PC-3 (cell line): ENCODE measurements around the gene EIF4G3. TPM values are rescaled to one million over a fixed set of nuclear protein-coding genes. Genes with fewer than 3 reads are reported as not detected.
"Not testable (repeated sequence)": the region's sequence is repeated elsewhere in the genome, so short reads cannot be mapped to it uniquely, and the experiment has no call there.

Source experiments
- ATAC-seq: fragments of 200-7000 bp; cut with Tn5 transposase; 2 replicates; pipeline ENCODE4 v1.9.1; 2020; ENCODE audit warnings: mild to moderate bottlenecking, moderate library complexity
- BruUV-seq: library from RNA; stranded (reverse); fragments of 400-500 nt; replicated peaks from 2 replicates; lab custom pipeline; 2021; lab: Mats Ljungman, UMichigan
- CTCF ChIA-PET: fragments of 300-600 bp; sonication (Branson Sonifier 250); formaldehyde crosslinking; loops from one replicate; lab custom pipeline; 2022; ENCODE audit warnings: antibody characterized with exemption; lab: Charles Lee
- POLR2A ChIA-PET: fragments of 300-600 bp; sonication (Branson Sonifier 250); formaldehyde crosslinking; loops from one replicate; lab custom pipeline; 2022; ENCODE audit warnings: antibody characterized with exemption; ENCODE audit not compliant: unreplicated experiment; lab: Charles Lee
- DNase-seq: peaks from one replicate; pipeline ENCODE4 v3.0.0-alpha.2; 2015
- H2AFZ ChIP-seq: fragments of 300-600 bp; sonication (generic); 2 replicates; pipeline ENCODE4 v1.6.0; 2016; ENCODE audit warnings: antibody characterized with exemption, low read length
- H3F3A ChIP-seq: fragments of 300-600 bp; sonication (generic); one replicate; pipeline ENCODE4 v1.6.0; 2017; ENCODE audit warnings: antibody characterized with exemption, low read length, control low read depth, mild to moderate bottlenecking; ENCODE audit not compliant: unreplicated experiment
- H3K27ac ChIP-seq: fragments of 300-600 bp; sonication (generic); 2 replicates; pipeline ENCODE4 v1.5.1; 2016; ENCODE audit warnings: mild to moderate bottlenecking, low read length
- H3K27me3 ChIP-seq: fragments of 300-600 bp; sonication (generic); 2 replicates; pipeline ENCODE4 v1.6.1; 2016; ENCODE audit warnings: low read length, mixed read lengths
- H3K36me3 ChIP-seq: fragments of 300-600 bp; sonication (generic); 2 replicates; pipeline ENCODE4 v1.6.1; 2016; ENCODE audit warnings: low read depth, mixed run types, low read length, mixed read lengths
- H3K4me1 ChIP-seq: fragments of 300-600 bp; sonication (generic); 2 replicates; pipeline ENCODE4 v1.5.1; 2016; ENCODE audit warnings: low read length; ENCODE audit not compliant: insufficient read depth
- H3K4me2 ChIP-seq: fragments of 300-600 bp; sonication (generic); 2 replicates; pipeline ENCODE4 v1.6.0; 2016; ENCODE audit warnings: low read length
- H3K4me3 ChIP-seq: fragments of 300-600 bp; sonication (generic); 2 replicates; pipeline ENCODE4 v1.5.1; 2016; ENCODE audit warnings: mild to moderate bottlenecking, low read length, mixed read lengths
- H3K79me2 ChIP-seq: fragments of 300-600 bp; sonication (generic); 2 replicates; pipeline ENCODE4 v1.6.1; 2017; ENCODE audit warnings: low read length, mixed read lengths
- H3K9ac ChIP-seq: fragments of 300-600 bp; sonication (generic); 2 replicates; pipeline ENCODE4 v1.6.0; 2016; ENCODE audit warnings: mild to moderate bottlenecking, low read length
- H3K9me2 ChIP-seq: fragments of 300-600 bp; sonication (generic); replicated peaks from 2 replicates; pipeline ENCODE4 v1.6.1; 2016; ENCODE audit warnings: mixed run types, low read length, mixed read lengths
- H3K9me3 ChIP-seq: fragments of 300-600 bp; sonication (generic); 2 replicates; pipeline ENCODE4 v1.6.1; 2016; ENCODE audit warnings: low read length, mixed read lengths
- H4K20me1 ChIP-seq: fragments of 300-600 bp; sonication (generic); 2 replicates; pipeline ENCODE4 v1.6.1; 2016; ENCODE audit warnings: low read length, mixed read lengths
- EZH2 ChIP-seq: fragments of 300-600 bp; sonication (generic); IDR thresholded peaks from one replicate; pipeline ENCODE4 v1.6.1; 2017; ENCODE audit warnings: antibody characterized with exemption, mild to moderate bottlenecking, low read length; ENCODE audit not compliant: unreplicated experiment
- EZH2phosphoT487 ChIP-seq: fragments of 300-600 bp; sonication (generic); IDR thresholded peaks from 2 replicates; pipeline ENCODE4 v1.6.1; 2018; ENCODE audit warnings: mild to moderate bottlenecking, antibody characterized with exemption, low read length, borderline replicate concordance
- intact Hi-C: fragments of 100-400 bp; cut with micrococcal nuclease; formaldehyde crosslinking; loops from 2 replicates; pipeline ENCODE4 v1.9.0; 2023
- total RNA-seq: library from RNA; depleted of rRNA; stranded (reverse); fragments of >200 nt; gene quantifications from 2 replicates; pipeline ENCODE4 v1.2.3, GENCODE V29; 2014
- TF ChIP-seq, protein P1 (sequence below): fragments of 300-600 bp; sonication (generic); conservative IDR thresholded peaks from 2 replicates; pipeline ENCODE4 v1.5.1; 2017; ENCODE audit warnings: antibody characterized with exemption, low read depth, mild to moderate bottlenecking, low read length

Gene EIF4G3
- total RNA-seq, 1 experiment from 2014 or later = 16.9 TPM

DNA sequence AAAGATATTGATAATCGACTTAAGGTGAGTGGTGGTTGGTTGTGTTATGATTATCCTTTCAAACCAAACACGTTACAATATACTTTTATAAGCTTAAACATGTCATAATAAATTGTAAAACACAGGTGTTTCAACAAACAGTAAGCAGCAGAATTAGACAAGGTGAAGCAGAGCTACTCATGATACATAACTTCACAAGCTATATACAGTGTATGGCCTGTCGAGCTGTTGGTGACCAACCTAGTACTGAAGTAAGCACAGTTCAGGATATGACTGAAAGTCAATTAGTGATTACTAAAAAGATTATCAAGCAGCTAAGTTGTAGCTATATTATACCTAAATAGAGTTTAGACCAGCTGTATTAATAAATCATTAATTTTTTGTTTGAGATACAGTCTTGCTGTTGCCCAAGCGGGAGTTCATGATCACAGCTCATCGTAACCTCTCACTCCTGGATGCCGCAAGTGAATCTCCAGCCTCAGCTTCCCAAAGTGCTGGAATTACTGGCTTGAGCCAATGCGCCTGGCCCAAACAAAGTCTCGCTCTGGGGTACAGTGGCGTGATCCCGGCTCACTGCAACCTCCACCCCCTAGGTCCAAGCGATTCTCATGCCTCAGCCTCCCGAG, 148.1 kb downstream of the EIF4G3 start:
- TF ChIP-seq, protein P1, sequence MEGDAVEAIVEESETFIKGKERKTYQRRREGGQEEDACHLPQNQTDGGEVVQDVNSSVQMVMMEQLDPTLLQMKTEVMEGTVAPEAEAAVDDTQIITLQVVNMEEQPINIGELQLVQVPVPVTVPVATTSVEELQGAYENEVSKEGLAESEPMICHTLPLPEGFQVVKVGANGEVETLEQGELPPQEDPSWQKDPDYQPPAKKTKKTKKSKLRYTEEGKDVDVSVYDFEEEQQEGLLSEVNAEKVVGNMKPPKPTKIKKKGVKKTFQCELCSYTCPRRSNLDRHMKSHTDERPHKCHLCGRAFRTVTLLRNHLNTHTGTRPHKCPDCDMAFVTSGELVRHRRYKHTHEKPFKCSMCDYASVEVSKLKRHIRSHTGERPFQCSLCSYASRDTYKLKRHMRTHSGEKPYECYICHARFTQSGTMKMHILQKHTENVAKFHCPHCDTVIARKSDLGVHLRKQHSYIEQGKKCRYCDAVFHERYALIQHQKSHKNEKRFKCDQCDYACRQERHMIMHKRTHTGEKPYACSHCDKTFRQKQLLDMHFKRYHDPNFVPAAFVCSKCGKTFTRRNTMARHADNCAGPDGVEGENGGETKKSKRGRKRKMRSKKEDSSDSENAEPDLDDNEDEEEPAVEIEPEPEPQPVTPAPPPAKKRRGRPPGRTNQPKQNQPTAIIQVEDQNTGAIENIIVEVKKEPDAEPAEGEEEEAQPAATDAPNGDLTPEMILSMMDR = no peak
- TF ChIP-seq EZH2 (no peak), EZH2phosphoT487 (no peak)
- ChIA-PET POLR2A (interaction anchor here (0.5 kb wide), 1 partner anchor 185 kb away, joined by 30 read pairs; no protein-coding TSS in a partner anchor), CTCF (no interaction called here)
- 0 out of 2 replicates have a peak, but pooled peaks cover 6% of the 10 kb centered on the region for H3K79me2 ChIP-seq
- H3F3A ChIP-seq = no peaks in the 10 kb centered on the region
- DNase-seq = no peak
- ATAC-seq = no peak
- H3K4me3 ChIP-seq = no peak overlapping the region
- H3K27me3 ChIP-seq = no peaks in the 10 kb centered on the region
- no peak overlapping the region for H3K9ac ChIP-seq
- intact Hi-C loops = no loop called here
- no peak overlapping the region for H3K27ac ChIP-seq
- no peak overlapping the region for H3K4me2 ChIP-seq
- no peak overlapping the region for H2AFZ ChIP-seq
- H3K9me3 ChIP-seq = no peaks in the 10 kb centered on the region
- no TSS peak for BruUV-seq
- H3K4me1 ChIP-seq = no peaks in the 10 kb centered on the region
- H3K36me3 ChIP-seq = no peaks in the 10 kb centered on the region
- no peaks in the 10 kb centered on the region for H3K9me2 ChIP-seq
- H4K20me1 ChIP-seq = no peaks in the 10 kb centered on the region

DNA sequence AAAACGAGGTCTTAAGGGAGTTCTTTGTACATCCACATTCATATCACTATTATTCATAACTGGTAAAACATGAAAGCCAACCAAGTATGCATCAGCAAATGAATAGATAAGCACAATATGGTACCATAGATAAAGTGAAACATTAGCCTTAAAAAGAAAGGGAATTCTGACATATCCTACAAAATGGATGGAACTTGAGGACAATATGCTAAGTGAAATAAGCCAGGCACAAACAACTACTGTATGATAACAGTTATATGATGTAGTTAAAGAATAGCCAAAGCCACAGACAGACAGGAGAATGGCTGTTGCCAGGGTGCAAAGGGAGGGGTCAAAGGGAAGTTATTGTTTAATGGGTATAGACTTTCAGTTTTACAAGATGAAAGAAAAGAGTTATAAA, 148.9 kb downstream of the EIF4G3 start:
- CTCF ChIA-PET = no interaction called here
- no peak overlapping the region for H3K9ac ChIP-seq
- POLR2A ChIA-PET = no interaction called here
- H4K20me1 ChIP-seq = no peaks in the 10 kb centered on the region
- BruUV-seq = no TSS peak
- 0 out of 2 replicates have a peak, but pooled peaks cover 6% of the 10 kb centered on the region for H3K79me2 ChIP-seq
- H3K36me3 ChIP-seq = no peaks in the 10 kb centered on the region
- peaks cover 2% of the 10 kb centered on the region for H3F3A ChIP-seq
- TF ChIP-seq, protein P1 = no peak
- no peak for TF ChIP-seq EZH2phosphoT487
- TF ChIP-seq EZH2 = no peak
- no peak overlapping the region for H3K27ac ChIP-seq
- H2AFZ ChIP-seq = no peak overlapping the region
- H3K4me2 ChIP-seq = no peak overlapping the region
- intact Hi-C loops = no loop called here
- H3K27me3 ChIP-seq = no peaks in the 10 kb centered on the region
- no peaks in the 10 kb centered on the region for H3K9me3 ChIP-seq
- H3K4me1 ChIP-seq = peaks cover 2% of the 10 kb centered on the region
- H3K9me2 ChIP-seq = no peaks in the 10 kb centered on the region
- no peak for DNase-seq
- no peak overlapping the region for H3K4me3 ChIP-seq
- ATAC-seq = no peak

DNA sequence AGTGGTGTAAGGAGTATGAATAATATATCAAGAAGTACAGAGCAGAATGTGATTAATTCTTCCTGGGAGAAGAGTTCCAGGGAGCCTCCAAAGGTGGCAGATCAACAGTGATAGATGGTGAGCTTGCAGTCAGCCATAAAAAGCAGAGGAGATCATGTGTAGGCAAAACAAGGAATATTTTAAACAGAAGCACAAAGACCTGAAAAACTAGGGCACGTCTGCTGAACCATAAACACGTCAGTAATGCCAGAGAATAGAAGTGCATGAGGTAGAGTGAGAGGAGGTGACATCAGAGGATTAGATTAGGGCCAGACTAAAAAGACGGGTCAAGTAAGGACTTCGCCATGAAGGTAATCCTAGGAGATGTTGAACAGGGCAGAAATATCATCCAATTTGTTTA, 151.8 kb downstream of the EIF4G3 start:
- Histone ChIP-seq H3K4me2 (no peak overlapping the region), H3K9ac (no peak overlapping the region), H4K20me1 (no peaks in the 10 kb centered on the region), H3K9me2 (no peaks in the 10 kb centered on the region), H3K4me1 (peaks cover 19% of the 10 kb centered on the region), H3K9me3 (no peaks in the 10 kb centered on the region), H3K79me2 (peaks cover 24% of the 10 kb centered on the region), H3F3A (peaks cover 3% of the 10 kb centered on the region), H3K27ac (no peak overlapping the region), H3K27me3 (no peaks in the 10 kb centered on the region), H2AFZ (no peak overlapping the region), H3K4me3 (no peak overlapping the region), H3K36me3 (no peaks in the 10 kb centered on the region)
- POLR2A ChIA-PET = no interaction called here
- intact Hi-C loops = no loop called here
- no peak for ATAC-seq
- CTCF ChIA-PET = no interaction called here
- no peak for DNase-seq
- BruUV-seq = no TSS peak
- TF ChIP-seq, protein P1 = no peak

DNA sequence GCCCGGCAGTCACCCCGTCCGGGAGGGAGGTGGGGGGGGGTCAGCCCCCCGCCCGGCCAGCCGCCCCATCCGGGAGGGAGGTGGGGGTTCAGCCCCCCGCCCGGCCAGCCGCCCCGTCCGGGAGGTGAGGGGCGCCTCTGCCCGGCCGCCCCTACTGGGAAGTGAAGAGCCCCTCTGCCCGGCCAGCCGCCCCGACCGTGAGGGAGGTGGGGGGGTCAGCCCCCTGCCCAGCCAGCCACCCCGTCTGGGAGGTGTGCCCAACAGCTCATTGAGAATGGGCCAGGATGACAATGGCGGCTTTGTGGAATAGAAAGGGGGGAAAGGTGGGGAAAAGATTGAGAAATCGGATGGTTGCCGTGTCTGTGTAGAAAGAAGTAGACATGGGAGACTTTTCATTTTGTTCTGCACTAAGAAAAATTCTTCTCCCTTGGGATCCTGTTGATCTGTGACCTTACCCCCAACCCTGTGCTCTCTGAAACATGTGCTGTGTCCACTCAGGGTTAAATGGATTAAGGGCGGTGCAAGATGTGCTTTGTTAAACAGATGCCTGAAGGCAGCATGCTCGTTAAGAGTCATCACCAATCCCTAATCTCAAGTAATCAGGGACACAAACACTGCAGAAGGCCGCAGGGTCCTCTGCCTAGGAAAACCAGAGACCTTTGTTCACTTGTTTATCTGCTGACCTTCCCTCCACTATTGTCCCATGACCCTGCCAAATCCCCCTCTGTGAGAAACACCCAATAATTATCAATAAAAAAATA, 152.4 kb downstream of the EIF4G3 start:
- H3F3A ChIP-seq, H3K27ac ChIP-seq, CTCF ChIA-PET, POLR2A ChIA-PET, H3K36me3 ChIP-seq, H3K4me2 ChIP-seq, H2AFZ ChIP-seq, intact Hi-C loops, H4K20me1 ChIP-seq, H3K9me3 ChIP-seq, H3K9me2 ChIP-seq, ATAC-seq, DNase-seq, H3K9ac ChIP-seq, H3K27me3 ChIP-seq, BruUV-seq, H3K4me3 ChIP-seq: not testable (repeated sequence)
- peaks cover 25% of the 10 kb centered on the region for H3K79me2 ChIP-seq
- H3K4me1 ChIP-seq = peaks cover 19% of the 10 kb centered on the region
